Spleen (tissue), 7 donors: ENCODE results near the gene OTUD1.

Source experiments
- CTCF ChIP-seq, 11 experiments: fragments of 200-600 bp in 7 of 11; fragments of 450-650 bp in 4 of 11; sonication (generic) in 4 of 11; IDR thresholded peaks in 8 of 11; conservative IDR thresholded peaks in 3 of 11; 1 replicate in 7 of 11; 2 replicates in 4 of 11; pipeline versions ENCODE4 v1.4.0 to v1.8.0; 2016 to 2021; ENCODE audit warnings: antibody characterized with exemption in 11 of 11, inconsistent platforms in 4 of 11, mild to moderate bottlenecking in 1 of 11
- POLR2AphosphoS5 ChIP-seq, 3 donors: sonication (generic); formaldehyde crosslinking; IDR thresholded peaks; one replicate each; pipeline ENCODE4 v1.5.1; 2017; ENCODE audit warnings: antibody characterized with exemption in 3 of 3
- donor health status: DM: no; HTN: no; CAD: no; lungs with moderate emphysema.
- donor health status: DM: no; HTN: no; CAD: no.
- donor health status: DM: no; HTN: no; CAD: no.

- TF ChIP-seq CTCF (IDR thresholded peaks at IDR 0.05 in 8 of 11, conservative IDR thresholded peaks at IDR 0.05 in 3 of 11) (no peak), POLR2AphosphoS5 (IDR thresholded peaks at IDR 0.05) (no peak)
Measured at GRCh38 chr10:23448323-23448722, 9.4 kb downstream of the OTUD1 start.
